ENCODE data around the gene CT47C1. TPM values are rescaled to one million over a fixed set of nuclear protein-coding genes. Genes with fewer than 3 reads are reported as not detected.

The CT47C1 gene
- total RNA-seq, 1 experiment from 2014 or later, result not detected

- H3K36me3 Mint-ChIP-seq (ENCODE audit: insufficient read depth, unreplicated experiment), result no peaks in the 10 kb centered on the region
- TF ChIP-seq CTCF (IDR thresholded peaks at IDR 0.05; ENCODE audit: unreplicated experiment), result no peak
- H3K27ac Mint-ChIP-seq (ENCODE audit: low read depth, unreplicated experiment), result no peak overlapping the region
- H3K4me3 Mint-ChIP-seq (ENCODE audit: unreplicated experiment), result no peak overlapping the region
- no TSS peak for BruUV-seq (replicated peaks)
- no peak for DNase-seq (ENCODE audit: unreplicated experiment)
- intact Hi-C loops (cut with micrococcal nuclease), result no loop called here
- CTCF ChIA-PET, result interaction anchor here (0.5 kb wide), 1 partner anchor 31 kb away, joined by 4 read pairs; no protein-coding TSS in a partner anchor
- H3K4me1 Mint-ChIP-seq (ENCODE audit: insufficient read depth, unreplicated experiment), result no peaks in the 10 kb centered on the region
- H3K9me3 Mint-ChIP-seq (ENCODE audit: unreplicated experiment), result no peaks in the 10 kb centered on the region
- POLR2A ChIA-PET, result no interaction called here
- H3K27me3 Mint-ChIP-seq (ENCODE audit: insufficient read depth, unreplicated experiment), result peaks cover 56% of the 10 kb centered on the region
Measured at GRCh38 chrX:119089619-119090018, 16.8 kb downstream of the CT47C1 start.

GRCh38 chrX:119090627-119091026, 17.8 kb downstream of the CT47C1 start:
- peaks cover 56% of the 10 kb centered on the region for H3K27me3 Mint-ChIP-seq (ENCODE audit: insufficient read depth, unreplicated experiment)
- no peaks in the 10 kb centered on the region for H3K36me3 Mint-ChIP-seq (ENCODE audit: insufficient read depth, unreplicated experiment)
- intact Hi-C loops (cut with micrococcal nuclease), result no loop called here
- BruUV-seq (replicated peaks), result no TSS peak
- no peak overlapping the region for H3K4me3 Mint-ChIP-seq (ENCODE audit: unreplicated experiment)
- CTCF ChIA-PET, result no interaction called here
- no peak for TF ChIP-seq CTCF (IDR thresholded peaks at IDR 0.05; ENCODE audit: unreplicated experiment)
- POLR2A ChIA-PET, result no interaction called here
- H3K9me3 Mint-ChIP-seq (ENCODE audit: unreplicated experiment), result no peaks in the 10 kb centered on the region
- DNase-seq (ENCODE audit: unreplicated experiment), result no peak
- no peak overlapping the region for H3K27ac Mint-ChIP-seq (ENCODE audit: low read depth, unreplicated experiment)
- H3K4me1 Mint-ChIP-seq (ENCODE audit: insufficient read depth, unreplicated experiment), result no peaks in the 10 kb centered on the region

- BruUV-seq (replicated peaks), result no TSS peak
- intact Hi-C loops (cut with micrococcal nuclease), result no loop called here
- POLR2A ChIA-PET, result no interaction called here
- Mint-ChIP-seq H3K9me3 (ENCODE audit: unreplicated experiment) (no peaks in the 10 kb centered on the region), H3K4me1 (ENCODE audit: insufficient read depth, unreplicated experiment) (no peaks in the 10 kb centered on the region), H3K36me3 (ENCODE audit: insufficient read depth, unreplicated experiment) (peaks cover 5% of the 10 kb centered on the region), H3K4me3 (ENCODE audit: unreplicated experiment) (no peak overlapping the region), H3K27me3 (ENCODE audit: insufficient read depth, unreplicated experiment) (peaks cover 47% of the 10 kb centered on the region), H3K27ac (ENCODE audit: low read depth, unreplicated experiment) (no peak overlapping the region)
- peak; percentile 34 for DNase-seq (ENCODE audit: unreplicated experiment)
- CTCF ChIA-PET, result no interaction called here
- TF ChIP-seq CTCF (IDR thresholded peaks at IDR 0.05; ENCODE audit: unreplicated experiment), result no peak
Measured at GRCh38 chrX:119093991-119094735, 21.4 kb downstream of the CT47C1 start.

GRCh38 chrX:119094819-119095218, 22.0 kb downstream of the CT47C1 start:
- Mint-ChIP-seq H3K9me3 (ENCODE audit: unreplicated experiment) (no peaks in the 10 kb centered on the region), H3K4me1 (ENCODE audit: insufficient read depth, unreplicated experiment) (no peaks in the 10 kb centered on the region), H3K4me3 (ENCODE audit: unreplicated experiment) (no peak overlapping the region), H3K27ac (ENCODE audit: low read depth, unreplicated experiment) (no peak overlapping the region), H3K36me3 (ENCODE audit: insufficient read depth, unreplicated experiment) (peaks cover 5% of the 10 kb centered on the region), H3K27me3 (ENCODE audit: insufficient read depth, unreplicated experiment) (peaks cover 45% of the 10 kb centered on the region)
- no TSS peak for BruUV-seq (replicated peaks)
- TF ChIP-seq CTCF (IDR thresholded peaks at IDR 0.05; ENCODE audit: unreplicated experiment), result no peak
- intact Hi-C loops (cut with micrococcal nuclease), result no loop called here
- ChIA-PET CTCF (interaction anchor here (0.6 to 1.4 kb wide), 3 partner anchors 32 to 115 kb away, joined by 3 to 4 read pairs (median 3); no protein-coding TSS in a partner anchor), POLR2A (no interaction called here)
- DNase-seq (ENCODE audit: unreplicated experiment), result no peak
